GM23338 (cell line): ENCODE results near the gene ZNF679.

Experiments
- CREB1 ChIP-seq: fragments of 250-450 bp; sonication (Bioruptor Pico); IDR thresholded peaks from 2 replicates; pipeline ENCODE4 v1.5.0; 2020; ENCODE audit warnings: low read depth, mild to moderate bottlenecking, moderate library complexity
- CTCF ChIP-seq, 2 experiments: fragments of 200-600 bp in 1 of 2; sonication (generic) in 1 of 2; conservative IDR thresholded peaks; 2 replicates each; pipeline versions ENCODE4 v1.5.1 to v1.6.1; 2016 to 2017; ENCODE audit warnings: antibody characterized with exemption in 2 of 2, low read depth in 2 of 2, mild to moderate bottlenecking in 2 of 2, moderate library complexity in 1 of 2
- ETS1 ChIP-seq: IDR thresholded peaks from 2 replicates; pipeline ENCODE4 v1.6.1; 2016; ENCODE audit warnings: antibody characterized with exemption
- EZH2 ChIP-seq: fragments of 200-600 bp; sonication (generic); IDR thresholded peaks from one replicate; pipeline ENCODE4 v1.8.0; 2017; ENCODE audit warnings: antibody characterized with exemption, mild to moderate bottlenecking, low read depth; ENCODE audit not compliant: unreplicated experiment
- EZH2phosphoT487 ChIP-seq: fragments of 200-600 bp; sonication (generic); IDR thresholded peaks from one replicate; pipeline ENCODE4 v1.8.1; 2018; ENCODE audit warnings: antibody characterized with exemption; ENCODE audit not compliant: unreplicated experiment
- JUNB ChIP-seq: IDR thresholded peaks from one replicate; pipeline ENCODE4 v1.6.1; 2016; ENCODE audit warnings: antibody characterized with exemption; ENCODE audit not compliant: unreplicated experiment
- NANOG ChIP-seq: IDR thresholded peaks from 2 replicates; pipeline ENCODE4 v1.6.1; 2016; ENCODE audit warnings: antibody characterized with exemption, borderline replicate concordance
- POLR2AphosphoS5 ChIP-seq: IDR thresholded peaks from 2 replicates; pipeline ENCODE4 v1.6.1; 2016; ENCODE audit warnings: antibody characterized with exemption, low read depth
- REST ChIP-seq: IDR thresholded peaks from one replicate; pipeline ENCODE4 v1.6.1; 2018; ENCODE audit warnings: antibody characterized with exemption; ENCODE audit not compliant: unreplicated experiment
- STAT1 ChIP-seq: IDR thresholded peaks from one replicate; pipeline ENCODE4 v1.6.1; 2016; ENCODE audit warnings: antibody characterized with exemption; ENCODE audit not compliant: unreplicated experiment
- ZNF114 ChIP-seq: fragments of 250-450 bp; sonication (Bioruptor Pico); IDR thresholded peaks from 2 replicates; pipeline ENCODE4 v1.5.0; 2020; ENCODE audit warnings: mild to moderate bottlenecking, moderate library complexity
- ZNF331 ChIP-seq: fragments of 250-450 bp; sonication (Bioruptor Pico); IDR thresholded peaks from 2 replicates; pipeline ENCODE4 v1.5.0; 2020; ENCODE audit warnings: low read depth, mild to moderate bottlenecking, moderate library complexity
- ZNF462 ChIP-seq: fragments of 250-450 bp; sonication (Bioruptor Pico); IDR thresholded peaks from 2 replicates; pipeline ENCODE4 v1.5.0; 2020; ENCODE audit warnings: mild to moderate bottlenecking, moderate library complexity

- TF ChIP-seq CTCF (conservative IDR thresholded peaks at IDR 0.05; ENCODE audit: low read depth in 2 of 2): no peak
- TF ChIP-seq CREB1 (CRISPR knock-in tag): no peak
- no peak for TF ChIP-seq POLR2AphosphoS5
- no peak for TF ChIP-seq REST
- no peak for TF ChIP-seq EZH2phosphoT487
- TF ChIP-seq EZH2: no peak
- TF ChIP-seq ETS1: no peak
- no peak for TF ChIP-seq ZNF114 (CRISPR knock-in tag)
- TF ChIP-seq ZNF331: no peak
- TF ChIP-seq JUNB: no peak
- no peak for TF ChIP-seq STAT1
- TF ChIP-seq ZNF462 (CRISPR knock-in tag): no peak
- TF ChIP-seq NANOG: no peak
These were observed 46.7 kb upstream of the ZNF679 start for GRCh38 chr7:64181586-64181985.
